Epidermal melanocyte (primary cell): ENCODE measurements around the gene ACSM6.
"Not testable (repeated sequence)": the region's sequence is repeated elsewhere in the genome, so short reads cannot be mapped to it uniquely, and the experiment has no call there.

ENCODE experiments used
- DNase-seq: peaks from one replicate; pipeline ENCODE4 v3.0.0; 2011; ENCODE audit warnings: low spot score; ENCODE audit not compliant: insufficient read length

The ACSM6 gene

GRCh38 chr10:95193944-95194343 is at the start of gene ACSM6:
Gene ACSM6 (plus strand): TSS chr10:95194238. CDS start chr10:95194486, 248 bp downstream.
- DNase-seq, result no peak

- DNase-seq, result no peak
Measured at GRCh38 chr10:95168694-95169093, 25.3 kb upstream of the ACSM6 start.

- DNase-seq, result no peak
Measured at GRCh38 chr10:95169522-95169921, 24.5 kb upstream of the ACSM6 start.

GRCh38 chr10:95170790-95171189 is 23.2 kb upstream of the ACSM6 start:
- DNase-seq, result no peak

GRCh38 chr10:95171336-95171735 is 22.7 kb upstream of the ACSM6 start:
- DNase-seq, result no peak

- no peak for DNase-seq
Measured at GRCh38 chr10:95172851-95173250, 21.2 kb upstream of the ACSM6 start.

- no peak for DNase-seq
Measured at GRCh38 chr10:95176101-95176500, 17.9 kb upstream of the ACSM6 start.

GRCh38 chr10:95177429-95177828 is 16.6 kb upstream of the ACSM6 start:
- no peak for DNase-seq

GRCh38 chr10:95178266-95178665 is 15.8 kb upstream of the ACSM6 start:
- DNase-seq, result no peak

GRCh38 chr10:95178797-95179196 is 15.2 kb upstream of the ACSM6 start:
- DNase-seq, result no peak

GRCh38 chr10:95181726-95182125 is 12.3 kb upstream of the ACSM6 start:
- DNase-seq, result no peak

- DNase-seq, result peak; percentile 80
Measured at GRCh38 chr10:95183271-95184230, 10.5 kb upstream of the ACSM6 start.

GRCh38 chr10:95187617-95188016 is 6.4 kb upstream of the ACSM6 start:
- no peak for DNase-seq

GRCh38 chr10:95188593-95188992 is 5.4 kb upstream of the ACSM6 start:
- DNase-seq, result no peak

GRCh38 chr10:95196046-95196445 is 2.0 kb downstream of the ACSM6 start:
- DNase-seq, result no peak

GRCh38 chr10:95201736-95202135 is 7.7 kb downstream of the ACSM6 start:
- DNase-seq, result no peak

- not testable (repeated sequence) for DNase-seq
Measured at GRCh38 chr10:95202865-95203264, 8.8 kb downstream of the ACSM6 start.

- DNase-seq, result no peak
Measured at GRCh38 chr10:95208702-95209391, 14.8 kb downstream of the ACSM6 start.

GRCh38 chr10:95209509-95210127 is 15.6 kb downstream of the ACSM6 start:
- no peak for DNase-seq

GRCh38 chr10:95211606-95212279 is 17.7 kb downstream of the ACSM6 start:
- DNase-seq, result no peak

- DNase-seq, result no peak
Measured at GRCh38 chr10:95214369-95214768, 20.3 kb downstream of the ACSM6 start.
